Adrenal gland (tissue), 5 donors: ENCODE data around the gene CUX1.

Source experiments
- POLR2A ChIP-seq, 2 donors: fragments of 450-650 bp; IDR thresholded peaks; one replicate each; pipeline ENCODE4 v1.6.1; 2017; ENCODE audit warnings: antibody characterized with exemption in 2 of 2, mild to moderate bottlenecking in 2 of 2, moderate library complexity in 1 of 2
- TF ChIP-seq, protein P1 (sequence below), 6 experiments: fragments of 450-650 bp in 4 of 6; fragments of 200-600 bp in 2 of 6; sonication (generic) in 1 of 6; IDR thresholded peaks; 1 replicate in 5 of 6; 2 replicates in 1 of 6; pipeline versions ENCODE4 v1.5.1 to v1.8.0; 2016 to 2021; ENCODE audit warnings: antibody characterized with exemption in 6 of 6, mild to moderate bottlenecking in 2 of 6, moderate library complexity in 1 of 6
- donor health status: DM: no; HTN: no; CAD: no.

DNA sequence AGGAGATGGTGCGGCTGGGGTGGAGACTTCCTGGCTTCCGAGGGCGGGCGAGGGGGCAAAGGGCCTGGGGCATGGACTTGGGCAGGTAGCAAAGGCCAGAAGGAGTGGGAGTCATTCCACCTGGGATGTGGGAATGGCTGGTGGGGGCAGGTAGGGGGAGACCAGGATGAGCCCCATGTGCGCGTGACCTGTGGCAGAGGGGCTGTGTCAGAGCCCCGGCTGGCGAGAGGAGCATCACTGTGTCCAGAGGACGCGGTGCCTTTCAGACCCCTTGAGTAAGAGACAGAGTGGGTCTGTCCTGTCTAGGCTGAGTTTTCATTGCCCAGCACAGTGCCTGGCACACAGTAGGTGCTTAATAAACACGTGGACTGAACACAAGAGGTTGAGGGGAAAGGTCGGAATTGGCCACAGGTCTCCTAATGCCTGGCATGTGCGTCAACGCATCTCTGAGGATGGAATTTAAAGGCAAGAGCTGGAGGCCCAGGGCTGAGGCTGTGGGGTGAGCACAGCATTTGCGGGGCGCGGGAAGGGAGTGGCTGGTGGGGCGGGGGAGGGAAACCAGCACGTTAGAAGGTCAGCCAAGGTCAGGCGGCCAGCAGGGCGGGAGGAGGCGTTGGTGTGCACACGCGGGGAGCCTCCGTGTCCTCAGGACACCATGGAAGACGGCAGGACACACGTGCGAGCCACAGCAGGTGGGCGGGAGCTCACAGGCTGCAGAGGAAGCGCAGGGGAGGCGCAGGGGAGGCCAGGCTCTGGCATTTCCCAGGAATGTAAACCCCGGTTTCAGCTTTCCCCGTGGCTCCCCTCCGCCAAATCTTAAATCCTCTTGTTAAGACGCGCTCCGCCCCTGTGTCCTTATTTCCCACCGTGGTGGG is 51.8 kb downstream of the CUX1 start:
- TF ChIP-seq, protein P1, sequence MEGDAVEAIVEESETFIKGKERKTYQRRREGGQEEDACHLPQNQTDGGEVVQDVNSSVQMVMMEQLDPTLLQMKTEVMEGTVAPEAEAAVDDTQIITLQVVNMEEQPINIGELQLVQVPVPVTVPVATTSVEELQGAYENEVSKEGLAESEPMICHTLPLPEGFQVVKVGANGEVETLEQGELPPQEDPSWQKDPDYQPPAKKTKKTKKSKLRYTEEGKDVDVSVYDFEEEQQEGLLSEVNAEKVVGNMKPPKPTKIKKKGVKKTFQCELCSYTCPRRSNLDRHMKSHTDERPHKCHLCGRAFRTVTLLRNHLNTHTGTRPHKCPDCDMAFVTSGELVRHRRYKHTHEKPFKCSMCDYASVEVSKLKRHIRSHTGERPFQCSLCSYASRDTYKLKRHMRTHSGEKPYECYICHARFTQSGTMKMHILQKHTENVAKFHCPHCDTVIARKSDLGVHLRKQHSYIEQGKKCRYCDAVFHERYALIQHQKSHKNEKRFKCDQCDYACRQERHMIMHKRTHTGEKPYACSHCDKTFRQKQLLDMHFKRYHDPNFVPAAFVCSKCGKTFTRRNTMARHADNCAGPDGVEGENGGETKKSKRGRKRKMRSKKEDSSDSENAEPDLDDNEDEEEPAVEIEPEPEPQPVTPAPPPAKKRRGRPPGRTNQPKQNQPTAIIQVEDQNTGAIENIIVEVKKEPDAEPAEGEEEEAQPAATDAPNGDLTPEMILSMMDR (IDR thresholded peaks at IDR 0.05): no peak
- TF ChIP-seq POLR2A (IDR thresholded peaks at IDR 0.05): no peak
